ENCODE measurements around the gene KAT2B.

- TF ChIP-seq CTCF (CRISPR knock-in tag; IDR thresholded peaks at IDR 0.05), result no peak
- no peak for TF ChIP-seq PRDM10 (CRISPR knock-in tag; IDR thresholded peaks at IDR 0.05; ENCODE audit: low read depth)
- no peak for TF ChIP-seq HNRNPLL (IDR thresholded peaks at IDR 0.05; ENCODE audit: low read depth, low read length, poor library complexity, severe bottlenecking)
- TF ChIP-seq ZNF558 (CRISPR knock-in tag; IDR thresholded peaks at IDR 0.05; ENCODE audit: borderline replicate concordance), result no peak
- no peak for TF ChIP-seq GMEB1 (CRISPR knock-in tag; IDR thresholded peaks at IDR 0.05; ENCODE audit: borderline replicate concordance)
- no peak for TF ChIP-seq ZNF766 (CRISPR knock-in tag; IDR thresholded peaks at IDR 0.05; ENCODE audit: borderline replicate concordance)
- TF ChIP-seq ARID3A (IDR thresholded peaks at IDR 0.05; ENCODE audit: low read depth, low read length), result no peak
- TF ChIP-seq FOXK2 (IDR thresholded peaks at IDR 0.05), result no peak
- TF ChIP-seq REL (CRISPR knock-in tag; conservative IDR thresholded peaks at IDR 0.05), result no peak
- TF ChIP-seq POLR2A (IDR thresholded peaks at IDR 0.05; ENCODE audit: insufficient read depth in 1 of 2, low read depth in 2 of 2, low read length in 2 of 2), result no peak
- TF ChIP-seq FOXM1 (CRISPR knock-in tag; IDR thresholded peaks at IDR 0.05), result no peak
- TF ChIP-seq SMAD1 (CRISPR knock-in tag; IDR thresholded peaks at IDR 0.05; ENCODE audit: borderline replicate concordance, low read depth), result no peak
- no peak for TF ChIP-seq SNAPC5 (CRISPR knock-in tag; IDR thresholded peaks at IDR 0.05; ENCODE audit: borderline replicate concordance)
- no peak for TF ChIP-seq MXI1 (IDR thresholded peaks at IDR 0.05; ENCODE audit: borderline replicate concordance, low read depth, low read length)
Observed at GRCh38 chr3:20181276-20181675, 141.0 kb downstream of the KAT2B start.
